ENCODE data around the gene KIRREL1. TPM values are rescaled to one million over a fixed set of nuclear protein-coding genes. Genes with fewer than 3 reads are reported as not detected.
A peak's percentile ranks its signal among the peaks of the same experiment; 100 is the strongest.

KIRREL1 gene
- total RNA-seq, 2 donors from 2014 or later, result 22.8 to 26.5 TPM

GRCh38 chr1:158028969-158029368 is 35.5 kb downstream of the KIRREL1 start:
- Histone ChIP-seq H3K27ac (ENCODE audit: low read depth, low read length) (no peak overlapping the region), H3K9me3 (ENCODE audit: control insufficient read depth, low read length) (no peaks in the 10 kb centered on the region), H3K4me1 (ENCODE audit: control insufficient read depth, insufficient read depth, low read length) (no peaks in the 10 kb centered on the region), H3K9ac (ENCODE audit: extremely low read depth, low read length, poor library complexity, severe bottlenecking) (no peak overlapping the region), H3K4me3 (ENCODE audit: low read length) (no peak overlapping the region), H3K27me3 (ENCODE audit: control insufficient read depth, insufficient read depth, low read length, poor library complexity, severe bottlenecking) (no peaks in the 10 kb centered on the region), H3K36me3 (ENCODE audit: control insufficient read depth, insufficient read depth, low read length) (peaks cover 7% of the 10 kb centered on the region)
- no peak for TF ChIP-seq CTCF (conservative IDR thresholded peaks at IDR 0.05)
- Mint-ChIP-seq H3K9me3 (no peaks in the 10 kb centered on the region), H3K4me1 (peaks cover 11% of the 10 kb centered on the region), H3K27ac (no peak overlapping the region), H3K4me3 (no peak overlapping the region), H3K27me3 (ENCODE audit: insufficient read depth) (no peaks in the 10 kb centered on the region), H3K36me3 (ENCODE audit: low read depth) (peaks cover 20% of the 10 kb centered on the region)
- DNase-seq, result no peak
- WGBS, 2 experiments (ENCODE audit: insufficient coverage in 1 of 2, insufficient read length in 1 of 2), result 46 to 50% methylated on average over 2 to 4 of the region's 4 CpGs

GRCh38 chr1:158035014-158035413 is 41.6 kb downstream of the KIRREL1 start:
- DNase-seq, result no peak
- 67 to 80% methylated on average over 1 to 3 of the region's 3 CpGs for WGBS, 2 experiments (ENCODE audit: insufficient coverage in 1 of 2, insufficient read length in 1 of 2)
- Mint-ChIP-seq H3K4me3 (no peak overlapping the region), H3K27me3 (ENCODE audit: insufficient read depth) (no peaks in the 10 kb centered on the region), H3K4me1 (peaks cover 17% of the 10 kb centered on the region), H3K36me3 (ENCODE audit: low read depth) (peaks cover 20% of the 10 kb centered on the region), H3K27ac (no peak overlapping the region), H3K9me3 (no peaks in the 10 kb centered on the region)
- Histone ChIP-seq H3K9ac (ENCODE audit: extremely low read depth, low read length, poor library complexity, severe bottlenecking) (no peak overlapping the region), H3K27ac (ENCODE audit: low read depth, low read length) (no peak overlapping the region), H3K4me1 (ENCODE audit: control insufficient read depth, insufficient read depth, low read length) (peaks cover 7% of the 10 kb centered on the region), H3K4me3 (ENCODE audit: low read length) (no peak overlapping the region), H3K36me3 (ENCODE audit: control insufficient read depth, insufficient read depth, low read length) (peaks cover 3% of the 10 kb centered on the region), H3K27me3 (ENCODE audit: control insufficient read depth, insufficient read depth, low read length, poor library complexity, severe bottlenecking) (no peaks in the 10 kb centered on the region), H3K9me3 (ENCODE audit: control insufficient read depth, low read length) (no peaks in the 10 kb centered on the region)
- no peak for TF ChIP-seq CTCF (conservative IDR thresholded peaks at IDR 0.05)

- Mint-ChIP-seq H3K4me1 (peaks cover 17% of the 10 kb centered on the region), H3K4me3 (no peak overlapping the region), H3K27ac (peak overlapping the region; percentile 62), H3K27me3 (ENCODE audit: insufficient read depth) (no peaks in the 10 kb centered on the region), H3K9me3 (no peaks in the 10 kb centered on the region), H3K36me3 (ENCODE audit: low read depth) (peaks cover 15% of the 10 kb centered on the region)
- Histone ChIP-seq H3K4me1 (ENCODE audit: control insufficient read depth, insufficient read depth, low read length) (peaks cover 7% of the 10 kb centered on the region), H3K9me3 (ENCODE audit: control insufficient read depth, low read length) (no peaks in the 10 kb centered on the region), H3K27me3 (ENCODE audit: control insufficient read depth, insufficient read depth, low read length, poor library complexity, severe bottlenecking) (no peaks in the 10 kb centered on the region), H3K27ac (ENCODE audit: low read depth, low read length) (no peak overlapping the region), H3K4me3 (ENCODE audit: low read length) (no peak overlapping the region), H3K9ac (ENCODE audit: extremely low read depth, low read length, poor library complexity, severe bottlenecking) (no peak overlapping the region), H3K36me3 (ENCODE audit: control insufficient read depth, insufficient read depth, low read length) (peaks cover 3% of the 10 kb centered on the region)
- WGBS, 2 experiments (ENCODE audit: insufficient coverage in 1 of 2, insufficient read length in 1 of 2), result 60 to 65% methylated on average over 7 to 8 of the region's 8 CpGs
- DNase-seq, result peak; percentile 70
- TF ChIP-seq CTCF (conservative IDR thresholded peaks at IDR 0.05), result peak; percentile 94
These were observed 42.6 kb downstream of the KIRREL1 start for GRCh38 chr1:158035976-158036583.

Measured in endodermal cell (in vitro differentiated cells).